ENCODE data around the gene PRKAR1B. TPM values are rescaled to one million over a fixed set of nuclear protein-coding genes. Genes with fewer than 3 reads are reported as not detected.

PRKAR1B gene
- total and polyA plus RNA-seq, 2 donors (not counting 1 experiment from before 2014, with no cell fraction given) = 4.5 to 8.6 TPM

DNA sequence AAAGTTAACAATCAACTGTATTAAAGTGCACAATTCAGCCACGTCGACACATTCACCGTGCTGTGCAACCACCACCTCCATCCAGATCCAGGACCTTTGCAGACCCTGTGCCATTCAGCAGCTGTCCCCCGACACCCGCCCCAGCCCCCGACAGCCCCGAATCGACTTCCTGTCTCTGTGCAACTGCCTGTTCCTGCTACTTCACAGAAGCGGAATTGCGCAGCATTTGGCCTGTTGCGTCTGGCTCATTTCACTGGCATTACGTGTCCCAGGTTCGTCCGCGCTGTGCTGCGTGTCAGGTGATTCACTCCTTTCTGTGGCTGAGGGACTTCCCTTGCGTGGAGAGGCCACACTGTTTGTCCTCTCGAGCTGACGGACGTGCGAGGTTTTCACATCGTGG is 33.8 kb downstream of the PRKAR1B start:
- ATAC-seq (ENCODE audit: low read depth) (no peak), DNase-seq (no peak)
- Histone ChIP-seq H3K79me2 (ENCODE audit: control insufficient read depth, insufficient read depth, low read length) (no peaks in the 10 kb centered on the region), H3K36me3 (replicated peaks in 1 of 2; ENCODE audit: control extremely low read depth in 1 of 2, control insufficient read depth in 1 of 2, extremely low read depth in 1 of 2, insufficient read depth in 2 of 2, low read length in 1 of 2) (peaks cover 0 to under 1% of the 10 kb centered on the region in 2 experiments), H3K9me3 (ENCODE audit: control extremely low read depth in 1 of 3, control insufficient read depth in 2 of 3, insufficient read depth in 1 of 3, low read length in 2 of 3) (peaks cover 0 to 27% (median 6%) of the 10 kb centered on the region in 3 donors), H3K4me3 (ENCODE audit: control extremely low read depth in 1 of 5, extremely low read depth in 1 of 5, insufficient read depth in 1 of 5, low read depth in 2 of 5, low read length in 4 of 5) (no peak overlapping the region), H4K20me1 (ENCODE audit: control insufficient read depth, insufficient read depth, low read length, poor library complexity, severe bottlenecking) (no peaks in the 10 kb centered on the region), H3K27ac (ENCODE audit: low read length in 2 of 2) (no peak overlapping the region), H3K27me3 (replicated peaks in 1 of 4; ENCODE audit: control extremely low read depth in 1 of 4, control insufficient read depth in 3 of 4, insufficient read depth in 4 of 4, low read length in 3 of 4) (no peaks in the 10 kb centered on the region), H2AFZ (ENCODE audit: insufficient read depth, low read depth, low read length, poor library complexity, severe bottlenecking) (no peak overlapping the region), H3K4me1 (ENCODE audit: control insufficient read depth in 2 of 2, insufficient read depth in 2 of 2, low read length in 2 of 2) (no peaks in the 10 kb centered on the region), H3K9ac (ENCODE audit: low read length) (no peak overlapping the region), H3K4me2 (replicated peaks; ENCODE audit: low read depth, low read length, poor library complexity, severe bottlenecking) (no peak overlapping the region)
- CTCF ChIA-PET = no interaction called here
- TF ChIP-seq, protein P1, sequence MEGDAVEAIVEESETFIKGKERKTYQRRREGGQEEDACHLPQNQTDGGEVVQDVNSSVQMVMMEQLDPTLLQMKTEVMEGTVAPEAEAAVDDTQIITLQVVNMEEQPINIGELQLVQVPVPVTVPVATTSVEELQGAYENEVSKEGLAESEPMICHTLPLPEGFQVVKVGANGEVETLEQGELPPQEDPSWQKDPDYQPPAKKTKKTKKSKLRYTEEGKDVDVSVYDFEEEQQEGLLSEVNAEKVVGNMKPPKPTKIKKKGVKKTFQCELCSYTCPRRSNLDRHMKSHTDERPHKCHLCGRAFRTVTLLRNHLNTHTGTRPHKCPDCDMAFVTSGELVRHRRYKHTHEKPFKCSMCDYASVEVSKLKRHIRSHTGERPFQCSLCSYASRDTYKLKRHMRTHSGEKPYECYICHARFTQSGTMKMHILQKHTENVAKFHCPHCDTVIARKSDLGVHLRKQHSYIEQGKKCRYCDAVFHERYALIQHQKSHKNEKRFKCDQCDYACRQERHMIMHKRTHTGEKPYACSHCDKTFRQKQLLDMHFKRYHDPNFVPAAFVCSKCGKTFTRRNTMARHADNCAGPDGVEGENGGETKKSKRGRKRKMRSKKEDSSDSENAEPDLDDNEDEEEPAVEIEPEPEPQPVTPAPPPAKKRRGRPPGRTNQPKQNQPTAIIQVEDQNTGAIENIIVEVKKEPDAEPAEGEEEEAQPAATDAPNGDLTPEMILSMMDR (IDR thresholded peaks at IDR 0.05) = no peak
- no peak for TF ChIP-seq EZH2 (IDR thresholded peaks at IDR 0.05; ENCODE audit: borderline replicate concordance, insufficient read depth, low read depth, low read length, poor library complexity, severe bottlenecking)
- POLR2A ChIA-PET = no interaction called here
- 99% methylated on average over 22 of the region's 22 CpGs for WGBS (ENCODE audit: insufficient coverage)
- H3K9me3 Mint-ChIP-seq (ENCODE audit: insufficient read depth) = peaks cover 4% of the 10 kb centered on the region
- no peak overlapping the region for H3K4me3 Mint-ChIP-seq
- intact Hi-C loops (cut with micrococcal nuclease) = no loop called here
- no peaks in the 10 kb centered on the region for H3K27me3 Mint-ChIP-seq
- H3K4me1 Mint-ChIP-seq = no peaks in the 10 kb centered on the region
- no peak overlapping the region for H3K27ac Mint-ChIP-seq

DNA sequence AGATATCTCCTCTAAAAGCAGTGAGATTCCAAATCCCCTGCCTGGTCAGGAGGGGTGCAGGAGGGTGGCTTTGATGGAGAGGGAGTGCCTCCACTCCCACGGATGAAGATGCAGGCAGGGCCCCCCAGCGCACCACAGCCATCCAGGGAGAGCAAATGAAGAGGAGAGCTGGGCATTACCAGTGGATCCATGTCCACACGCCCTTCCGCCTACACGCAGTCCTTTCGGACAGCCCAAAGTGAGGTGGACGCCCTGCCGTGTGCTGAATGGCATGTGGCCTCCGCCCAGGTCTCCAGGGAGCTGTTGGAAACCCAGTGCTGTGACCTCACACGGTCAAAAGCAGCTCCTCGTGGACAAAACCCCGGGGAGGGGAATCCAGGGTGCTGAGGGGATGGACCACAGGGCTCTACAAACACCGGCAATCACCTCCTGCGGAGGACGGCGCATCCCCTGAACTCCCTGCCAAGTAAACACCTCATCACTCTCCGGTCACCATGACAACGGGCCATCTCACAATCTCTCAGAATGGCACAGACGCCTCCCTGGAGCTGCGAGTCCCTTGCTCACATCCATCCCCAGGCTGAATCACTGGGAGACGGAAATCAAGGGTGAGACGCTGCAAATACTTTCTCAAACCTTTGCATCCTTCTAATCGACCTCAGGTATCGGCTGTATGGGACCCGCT is 35.6 kb downstream of the PRKAR1B start:
- Histone ChIP-seq H3K9me3 (ENCODE audit: control extremely low read depth in 1 of 3, control insufficient read depth in 2 of 3, insufficient read depth in 1 of 3, low read length in 2 of 3) (peaks cover 0 to 35% (median 18%) of the 10 kb centered on the region in 3 donors), H3K4me2 (replicated peaks; ENCODE audit: low read depth, low read length, poor library complexity, severe bottlenecking) (no peak overlapping the region), H3K4me1 (ENCODE audit: control insufficient read depth in 2 of 2, insufficient read depth in 2 of 2, low read length in 2 of 2) (no peaks in the 10 kb centered on the region), H3K9ac (ENCODE audit: low read length) (no peak overlapping the region), H3K27ac (ENCODE audit: low read length in 2 of 2) (no peak overlapping the region), H2AFZ (ENCODE audit: insufficient read depth, low read depth, low read length, poor library complexity, severe bottlenecking) (no peak overlapping the region), H3K27me3 (replicated peaks in 1 of 4; ENCODE audit: control extremely low read depth in 1 of 4, control insufficient read depth in 3 of 4, insufficient read depth in 4 of 4, low read length in 3 of 4) (no peaks in the 10 kb centered on the region), H3K79me2 (ENCODE audit: control insufficient read depth, insufficient read depth, low read length) (no peaks in the 10 kb centered on the region), H4K20me1 (ENCODE audit: control insufficient read depth, insufficient read depth, low read length, poor library complexity, severe bottlenecking) (no peaks in the 10 kb centered on the region), H3K36me3 (replicated peaks in 1 of 2; ENCODE audit: control extremely low read depth in 1 of 2, control insufficient read depth in 1 of 2, extremely low read depth in 1 of 2, insufficient read depth in 2 of 2, low read length in 1 of 2) (no peaks in the 10 kb centered on the region), H3K4me3 (ENCODE audit: control extremely low read depth in 1 of 5, extremely low read depth in 1 of 5, insufficient read depth in 1 of 5, low read depth in 2 of 5, low read length in 4 of 5) (no peak overlapping the region)
- WGBS (ENCODE audit: insufficient coverage) = 97% methylated on average over 24 of the region's 25 CpGs
- H3K4me1 Mint-ChIP-seq = no peaks in the 10 kb centered on the region
- H3K27ac Mint-ChIP-seq = no peak overlapping the region
- ATAC-seq (ENCODE audit: low read depth) = no peak
- ChIA-PET POLR2A (no interaction called here), CTCF (no interaction called here)
- no peaks in the 10 kb centered on the region for H3K27me3 Mint-ChIP-seq
- DNase-seq = no peak
- H3K4me3 Mint-ChIP-seq = no peak overlapping the region
- intact Hi-C loops (cut with micrococcal nuclease) = no loop called here
- TF ChIP-seq EZH2 (IDR thresholded peaks at IDR 0.05; ENCODE audit: borderline replicate concordance, insufficient read depth, low read depth, low read length, poor library complexity, severe bottlenecking) = no peak
- TF ChIP-seq, protein P1 (IDR thresholded peaks at IDR 0.05) = no peak
- H3K9me3 Mint-ChIP-seq (ENCODE audit: insufficient read depth) = peaks cover 12% of the 10 kb centered on the region

Measured in B cell (primary cell).